Natural killer cell treated with Interleukin-12 subunit alpha and Interleukin-12 subunit beta and Interleukin-15 and Interleukin-18, amount 100 ng/mL, for 72 hours (primary cell): ENCODE measurements around the gene CIBAR2. TPM values are rescaled to one million over a fixed set of nuclear protein-coding genes. Genes with fewer than 3 reads are reported as not detected.

Source experiments
- total RNA-seq, 2 donors: library from RNA; stranded (reverse); gene quantifications; one replicate each; pipeline ENCODE4 v1.2.3, GENCODE V29; 2022

The CIBAR2 gene
- total RNA-seq, 2 donors from 2014 or later: not detected

Other genes starting within 250 kb of the CIBAR2 start
- gene ZDHHC7, start 100.9 kb downstream of the CIBAR2 start, total RNA-seq: 10 to 100 TPM; 28.5 to 43.9 TPM
- 1 to 10 TPM; 3.3 to 3.6 TPM for gene KIAA0513, start 84.7 kb downstream of the CIBAR2 start, total RNA-seq